Lung (tissue), 12 donors: Measurements from ENCODE around the gene CTDSP2. TPM values are rescaled to one million over a fixed set of nuclear protein-coding genes. Genes with fewer than 3 reads are reported as not detected.

ENCODE experiments used
- ATAC-seq: fragments of 200-7000 bp; cut with Tn5 transposase; one replicate; pipeline ENCODE4 v1.9.1; 2020; ENCODE audit warnings: moderate number of reproducible peaks; ENCODE audit not compliant: insufficient read depth, low FRiP score
- DNase-seq, 3 donors: peaks; one replicate each; pipeline ENCODE4 v3.0.0-alpha.2; 2013 to 2017
- H3K27ac ChIP-seq, 2 donors: one replicate each; pipeline ENCODE4 v1.5.1; 2013; ENCODE audit warnings: mild to moderate bottlenecking in 2 of 2, moderate library complexity in 2 of 2, control low read depth in 1 of 2, inconsistent platforms in 1 of 2, low read depth in 1 of 2, low read length in 1 of 2
- H3K27me3 ChIP-seq, 3 donors: one replicate each; pipeline ENCODE4 v1.5.1; 2013; ENCODE audit warnings: low read length in 2 of 3; ENCODE audit not compliant: control insufficient read depth in 3 of 3, insufficient read depth in 3 of 3
- H3K36me3 ChIP-seq, 4 donors: one replicate each; pipeline ENCODE4 v1.5.1; 2013; ENCODE audit warnings: low read length in 4 of 4, mild to moderate bottlenecking in 1 of 4, moderate library complexity in 1 of 4; ENCODE audit not compliant: control insufficient read depth in 4 of 4, insufficient read depth in 4 of 4
- H3K4me1 ChIP-seq, 5 donors: one replicate each; pipeline ENCODE4 v1.5.1; 2013; ENCODE audit warnings: low read length in 5 of 5, mild to moderate bottlenecking in 2 of 5, moderate library complexity in 1 of 5; ENCODE audit not compliant: control insufficient read depth in 5 of 5, insufficient read depth in 5 of 5
- H3K4me3 ChIP-seq: one replicate; pipeline ENCODE4 v1.5.1; 2013; ENCODE audit warnings: mild to moderate bottlenecking, control low read depth, moderate library complexity
- H3K9ac ChIP-seq, 2 donors: one replicate each; pipeline ENCODE4 v1.5.1; 2013; ENCODE audit warnings: low read length in 2 of 2, control low read depth in 1 of 2; ENCODE audit not compliant: insufficient read depth in 1 of 2
- H3K9me3 ChIP-seq, 4 donors: one replicate each; pipeline ENCODE4 v1.5.1; 2013; ENCODE audit warnings: low read length in 3 of 4, mild to moderate bottlenecking in 1 of 4, moderate library complexity in 1 of 4; ENCODE audit not compliant: control insufficient read depth in 4 of 4, insufficient read depth in 3 of 4
- WGBS, 2 donors: extraction: QIAGEN DNeasy Blood & Tissue Kit; methylation state at CpG; one replicate each; pipeline ENCODE4 v1.1.7; 2013; 5-methylcytosine and 5-hydroxymethylcytosine counted together
- polyA plus RNA-seq, 2 donors: library from polyadenylated mRNA; stranded (reverse); fragments of 200-250 nt; gene quantifications; one replicate each; pipeline ENCODE4 v1.2.1, GENCODE V29; 2013
- total RNA-seq, 2 donors: library from RNA; depleted of rRNA in 1 of 2; stranded (reverse); fragments of >200 nt in 1 of 2; gene quantifications; one replicate each; pipeline ENCODE4 v1.2.1, GENCODE V29; 2014 to 2021
- TF ChIP-seq, protein P1 (sequence below): IDR thresholded peaks from 2 replicates; pipeline ENCODE4 v1.5.1; 2012; ENCODE audit warnings: mild to moderate bottlenecking; ENCODE audit errors: control extremely low read depth, extremely low read depth
- donor health status: control.
- donor health status: control.
- donor health status: Bipolar disorder and iron deficiency.
- donor health status: healthy.
- donor health status: DM: yes; HTN: yes; CAD: no.

CTDSP2 gene
- total and polyA plus RNA-seq, 4 donors = 46.8 to 179 (median 133) TPM

GRCh38 chr12:57849035-57849434 is 2.5 kb upstream of the CTDSP2 start:
- TF ChIP-seq, protein P1, sequence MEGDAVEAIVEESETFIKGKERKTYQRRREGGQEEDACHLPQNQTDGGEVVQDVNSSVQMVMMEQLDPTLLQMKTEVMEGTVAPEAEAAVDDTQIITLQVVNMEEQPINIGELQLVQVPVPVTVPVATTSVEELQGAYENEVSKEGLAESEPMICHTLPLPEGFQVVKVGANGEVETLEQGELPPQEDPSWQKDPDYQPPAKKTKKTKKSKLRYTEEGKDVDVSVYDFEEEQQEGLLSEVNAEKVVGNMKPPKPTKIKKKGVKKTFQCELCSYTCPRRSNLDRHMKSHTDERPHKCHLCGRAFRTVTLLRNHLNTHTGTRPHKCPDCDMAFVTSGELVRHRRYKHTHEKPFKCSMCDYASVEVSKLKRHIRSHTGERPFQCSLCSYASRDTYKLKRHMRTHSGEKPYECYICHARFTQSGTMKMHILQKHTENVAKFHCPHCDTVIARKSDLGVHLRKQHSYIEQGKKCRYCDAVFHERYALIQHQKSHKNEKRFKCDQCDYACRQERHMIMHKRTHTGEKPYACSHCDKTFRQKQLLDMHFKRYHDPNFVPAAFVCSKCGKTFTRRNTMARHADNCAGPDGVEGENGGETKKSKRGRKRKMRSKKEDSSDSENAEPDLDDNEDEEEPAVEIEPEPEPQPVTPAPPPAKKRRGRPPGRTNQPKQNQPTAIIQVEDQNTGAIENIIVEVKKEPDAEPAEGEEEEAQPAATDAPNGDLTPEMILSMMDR = no peak
- peaks cover 4 to 36% (median 15%) of the 10 kb centered on the region in 5 donors for H3K4me1 ChIP-seq
- H3K27ac ChIP-seq = no peak overlapping the region
- ATAC-seq = no peak
- no peak overlapping the region for H3K9ac ChIP-seq
- H3K36me3 ChIP-seq = peaks cover 0 to 10% (median 1%) of the 10 kb centered on the region in 4 donors
- H3K4me3 ChIP-seq = no peak overlapping the region
- H3K9me3 ChIP-seq = no peaks in the 10 kb centered on the region
- H3K27me3 ChIP-seq = no peaks in the 10 kb centered on the region
- WGBS, 2 donors = 66 to 70% methylated on average over 2 of the region's 2 CpGs
- DNase-seq = no peak

GRCh38 chr12:57848208-57848607 is 1.7 kb upstream of the CTDSP2 start:
- WGBS, 2 donors = 79 to 82% methylated on average over 3 of the region's 3 CpGs
- Histone ChIP-seq H3K27ac (no peak overlapping the region), H3K36me3 (peaks cover 0 to 10% (median 2%) of the 10 kb centered on the region in 4 donors), H3K27me3 (no peaks in the 10 kb centered on the region), H3K9ac (no peak overlapping the region), H3K4me1 (peaks cover 6 to 36% (median 17%) of the 10 kb centered on the region in 5 donors), H3K9me3 (no peaks in the 10 kb centered on the region), H3K4me3 (no peak overlapping the region)
- ATAC-seq (no peak), DNase-seq (no peak)
- TF ChIP-seq, protein P1 = no peak

GRCh38 chr12:57846285-57846576 is 298 bp downstream of the CTDSP2 start:
- Histone ChIP-seq H3K9ac (peak overlapping the region; percentile 77 to 80), H3K27me3 (no peaks in the 10 kb centered on the region), H3K4me1 (peaks cover 15 to 40% (median 20%) of the 10 kb centered on the region in 5 donors), H3K4me3 (peak overlapping the region; percentile 74), H3K9me3 (no peaks in the 10 kb centered on the region), H3K36me3 (peaks cover 0 to 10% (median 3%) of the 10 kb centered on the region in 4 donors), H3K27ac (peak overlapping the region; percentile 97 to 100)
- DNase-seq (no peak), ATAC-seq (peak; percentile 7)
- WGBS, 2 donors = 0 to 1% methylated on average over 13 to 26 of the region's 26 CpGs
- TF ChIP-seq, protein P1 = no peak
